Coronary artery (tissue), 2 donors: ENCODE data around the gene LENG8.
"Not testable (repeated sequence)": the region's sequence is repeated elsewhere in the genome, so short reads cannot be mapped to it uniquely, and the experiment has no call there.

Experiments
- DNase-seq: peaks from one replicate; pipeline ENCODE4 v3.0.0-alpha.2; 2017; ENCODE audit warnings: low spot score
- H3K27ac ChIP-seq, 2 donors: fragments of 200-600 bp; sonication (generic); one replicate each; pipeline ENCODE4 v1.5.1; 2016 to 2019
- H3K4me3 ChIP-seq: fragments of 200-600 bp; sonication (generic); 2 replicates; pipeline ENCODE4 v1.5.1; 2016; ENCODE audit warnings: mild to moderate bottlenecking, moderate library complexity
- TF ChIP-seq, protein P1 (sequence below): fragments of 200-600 bp; sonication (generic); IDR thresholded peaks from one replicate; pipeline ENCODE4 v1.5.1; 2019; ENCODE audit warnings: antibody characterized with exemption

Gene LENG8

DNA sequence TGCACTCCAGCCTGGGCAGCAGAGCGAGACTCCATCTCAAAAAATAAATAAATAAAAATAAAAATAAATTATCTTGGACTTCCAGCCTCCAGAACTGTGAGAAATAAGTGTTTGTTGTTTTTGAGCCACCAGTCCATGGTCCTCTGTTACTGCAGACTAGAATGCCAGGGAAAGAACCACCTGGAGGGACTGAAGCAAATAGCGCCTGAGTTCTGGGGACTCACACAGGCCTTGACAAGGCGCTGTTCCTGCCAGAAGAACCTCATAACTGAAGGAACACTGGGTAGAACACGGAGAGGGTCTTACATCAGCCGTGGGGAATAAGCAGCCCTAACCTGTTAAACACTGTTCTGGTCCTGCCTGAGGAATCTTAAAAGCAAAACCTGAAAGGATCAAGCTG, 8.4 kb upstream of the LENG8 start:
- Histone ChIP-seq H3K27ac (no peak overlapping the region), H3K4me3 (no peak overlapping the region)
- TF ChIP-seq, protein P1, sequence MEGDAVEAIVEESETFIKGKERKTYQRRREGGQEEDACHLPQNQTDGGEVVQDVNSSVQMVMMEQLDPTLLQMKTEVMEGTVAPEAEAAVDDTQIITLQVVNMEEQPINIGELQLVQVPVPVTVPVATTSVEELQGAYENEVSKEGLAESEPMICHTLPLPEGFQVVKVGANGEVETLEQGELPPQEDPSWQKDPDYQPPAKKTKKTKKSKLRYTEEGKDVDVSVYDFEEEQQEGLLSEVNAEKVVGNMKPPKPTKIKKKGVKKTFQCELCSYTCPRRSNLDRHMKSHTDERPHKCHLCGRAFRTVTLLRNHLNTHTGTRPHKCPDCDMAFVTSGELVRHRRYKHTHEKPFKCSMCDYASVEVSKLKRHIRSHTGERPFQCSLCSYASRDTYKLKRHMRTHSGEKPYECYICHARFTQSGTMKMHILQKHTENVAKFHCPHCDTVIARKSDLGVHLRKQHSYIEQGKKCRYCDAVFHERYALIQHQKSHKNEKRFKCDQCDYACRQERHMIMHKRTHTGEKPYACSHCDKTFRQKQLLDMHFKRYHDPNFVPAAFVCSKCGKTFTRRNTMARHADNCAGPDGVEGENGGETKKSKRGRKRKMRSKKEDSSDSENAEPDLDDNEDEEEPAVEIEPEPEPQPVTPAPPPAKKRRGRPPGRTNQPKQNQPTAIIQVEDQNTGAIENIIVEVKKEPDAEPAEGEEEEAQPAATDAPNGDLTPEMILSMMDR = no peak
- DNase-seq = no peak

DNA sequence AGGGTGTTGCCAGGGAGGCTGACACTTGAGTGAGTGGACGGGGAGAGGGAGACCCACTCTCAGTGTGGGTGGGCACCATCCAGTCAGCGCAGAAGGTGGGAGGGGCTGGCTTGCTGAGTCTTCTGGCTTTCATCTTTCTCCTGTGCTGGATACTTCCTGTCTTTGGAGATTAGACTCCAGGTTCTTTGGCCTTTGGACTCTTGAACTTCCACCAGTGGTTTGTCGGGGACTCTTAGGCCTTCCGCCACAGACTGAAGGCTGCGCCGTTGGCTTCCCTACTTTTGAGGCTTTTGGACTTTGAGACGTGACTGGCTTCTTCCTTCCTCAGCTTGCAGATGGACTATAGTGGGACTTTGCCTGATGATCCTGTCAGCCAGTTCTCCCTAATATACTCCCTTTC, 4.3 kb upstream of the LENG8 start:
- DNase-seq = no peak
- H3K27ac ChIP-seq = no peak overlapping the region
- TF ChIP-seq, protein P1 = no peak

DNA sequence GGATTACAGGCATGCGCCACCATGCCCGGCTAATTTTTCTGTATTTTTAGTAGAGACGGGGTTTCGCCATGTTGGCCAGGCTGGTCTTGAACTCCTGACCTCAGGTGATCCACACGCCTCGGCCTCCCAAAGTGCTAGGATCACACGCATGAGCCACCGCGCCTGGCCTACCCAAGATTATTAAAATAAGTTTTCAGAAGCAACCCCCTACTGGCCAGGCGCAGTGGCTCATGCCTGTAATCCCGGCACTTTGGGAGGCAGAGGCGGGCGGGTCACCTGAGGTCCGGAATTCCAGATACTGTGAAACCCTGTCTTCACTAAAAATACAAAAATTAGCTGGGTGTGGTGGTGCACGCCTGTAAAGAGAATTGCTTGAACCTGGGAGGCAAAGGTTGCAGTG, 2.6 kb upstream of the LENG8 start:
- not testable (repeated sequence) for H3K4me3 ChIP-seq, DNase-seq, H3K27ac ChIP-seq

More for the DNA sequence above, 4.3 kb upstream of the LENG8 start:
- no peak overlapping the region for H3K4me3 ChIP-seq

DNA sequence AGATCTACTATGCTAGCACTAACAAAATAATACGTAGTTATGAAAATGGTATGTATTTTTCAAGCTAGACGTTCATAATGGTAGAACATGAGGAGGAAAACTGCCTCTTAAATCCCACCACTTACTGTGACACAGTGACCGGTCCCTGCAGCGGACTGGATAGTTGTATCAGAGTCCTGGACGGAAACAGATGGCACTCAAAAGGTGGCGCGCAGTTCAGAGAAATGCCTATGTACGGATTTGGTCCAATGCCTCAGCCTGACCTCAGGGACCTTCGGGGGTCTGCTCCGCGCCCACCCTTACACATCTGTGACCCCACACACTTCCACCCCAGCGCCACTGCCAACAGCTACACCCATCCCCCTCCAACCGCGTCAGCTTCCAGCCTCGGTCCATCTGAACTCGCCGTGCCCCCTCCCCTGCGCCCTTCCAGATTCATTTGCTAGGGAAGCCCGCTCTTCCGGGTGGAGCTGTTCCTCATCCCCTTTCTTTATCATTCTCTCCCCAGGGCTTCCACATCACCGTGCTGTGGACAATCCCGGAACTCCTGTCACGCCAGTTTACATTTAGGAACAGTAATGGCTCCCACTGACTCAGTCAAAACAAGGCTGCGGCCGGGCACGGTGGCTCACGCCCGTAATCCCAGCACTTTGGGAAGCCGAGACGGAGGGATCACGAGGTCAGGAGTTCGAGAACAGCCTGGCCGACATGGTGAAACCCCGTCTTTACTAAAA, 792 bp upstream of the LENG8 start:
- DNase-seq = no peak
- H3K4me3 ChIP-seq = peak overlapping the region; percentile 97
- TF ChIP-seq, protein P1 = no peak
- peak overlapping the region; percentile 93 to 99 for H3K27ac ChIP-seq

DNA sequence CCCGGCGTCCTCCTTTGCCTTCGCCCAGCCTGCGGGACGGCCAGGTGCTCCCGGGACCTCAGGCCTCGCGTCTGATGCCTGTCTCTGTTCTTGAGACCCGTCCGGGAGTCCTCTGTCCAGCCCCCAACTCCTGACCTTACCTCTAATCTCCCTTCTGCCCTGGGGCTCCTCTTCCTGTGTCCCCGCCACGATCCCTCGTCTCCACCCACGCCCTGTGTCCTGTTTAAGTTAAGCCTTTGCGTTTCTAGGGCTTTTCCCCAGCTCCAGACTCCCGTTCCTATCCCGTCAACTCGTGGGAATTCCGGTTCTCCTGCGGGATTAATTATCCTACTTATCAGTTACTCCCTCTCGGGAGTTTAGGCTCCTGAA, 686 bp downstream of the LENG8 start:
- TF ChIP-seq, protein P1 = no peak
- Histone ChIP-seq H3K4me3 (peak overlapping the region; percentile 97), H3K27ac (peak overlapping the region; percentile 93 to 99)
- peak; percentile 76 for DNase-seq

DNA sequence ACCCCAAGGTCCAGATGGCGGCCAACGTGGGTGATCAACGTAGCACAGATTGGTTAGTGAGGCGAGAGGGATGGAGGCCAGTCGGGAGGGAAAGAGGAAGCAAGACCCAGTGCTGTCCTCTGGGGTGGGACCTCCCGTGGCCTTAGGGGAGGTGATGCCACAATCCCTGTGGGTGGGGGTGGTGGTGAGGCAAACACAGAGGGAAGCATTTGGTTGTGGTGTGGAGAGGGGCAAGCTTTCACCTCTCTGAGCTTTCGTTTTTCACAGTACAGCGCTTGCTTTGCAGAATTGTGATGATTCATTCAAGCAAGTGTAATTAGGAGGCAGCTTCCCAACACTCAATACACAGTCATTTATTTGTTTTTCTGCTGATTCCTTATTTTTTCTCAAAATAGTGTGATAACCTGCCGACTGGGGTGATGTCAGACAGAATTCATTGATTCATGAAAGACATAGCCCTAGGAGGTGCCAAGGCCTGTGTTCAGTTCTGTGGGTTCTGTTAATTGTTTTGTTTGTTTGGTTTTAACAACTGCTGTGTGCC, 2.4 kb downstream of the LENG8 start:
- Histone ChIP-seq H3K4me3 (peak overlapping the region; percentile 43), H3K27ac (no peak overlapping the region)
- TF ChIP-seq, protein P1 = no peak
- DNase-seq = peak; percentile 68

DNA sequence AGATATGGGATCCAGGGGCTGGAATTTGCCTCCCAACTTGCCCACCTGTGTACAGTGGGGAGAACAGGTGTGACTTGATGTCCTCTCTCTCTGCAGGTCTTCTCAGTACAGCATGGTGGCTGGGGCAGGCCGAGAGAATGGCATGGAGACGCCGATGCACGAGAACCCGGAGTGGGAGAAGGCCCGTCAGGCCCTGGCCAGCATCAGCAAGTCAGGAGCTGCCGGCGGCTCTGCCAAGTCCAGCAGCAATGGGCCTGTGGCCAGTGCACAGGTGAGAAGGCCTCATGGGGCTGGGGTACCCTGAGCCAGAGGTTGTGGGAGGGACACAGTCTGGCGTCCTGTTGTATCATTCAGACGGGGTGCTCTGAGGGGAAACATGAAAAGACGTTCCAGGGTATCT, 3.0 kb downstream of the LENG8 start:
- DNase-seq = no peak
- H3K27ac ChIP-seq = no peak overlapping the region
- H3K4me3 ChIP-seq = no peak overlapping the region
- TF ChIP-seq, protein P1 = no peak
